GM12878 (cell line): ENCODE measurements around the gene TGM5. TPM values are rescaled to one million over a fixed set of nuclear protein-coding genes. Genes with fewer than 3 reads are reported as not detected.

ENCODE experiments used
- BACH1 ChIP-seq: fragments of 450-650 bp; IDR thresholded peaks from 2 replicates; pipeline ENCODE4 v1.6.1; 2017; ENCODE audit warnings: mild to moderate bottlenecking, borderline replicate concordance
- CBX3 ChIP-seq: fragments of 200-600 bp; sonication (generic); IDR thresholded peaks from 2 replicates; pipeline ENCODE4 v1.6.1; 2016; ENCODE audit warnings: low read depth, borderline replicate concordance
- CBX5 ChIP-seq: sonication (generic); IDR thresholded peaks from 2 replicates; pipeline ENCODE4 v1.6.1; 2016; ENCODE audit warnings: low read depth, moderate library complexity, mild to moderate bottlenecking, inconsistent platforms
- HCFC1 ChIP-seq: fragments of 150-350 bp; IDR thresholded peaks from 2 replicates; pipeline ENCODE4 v1.6.1; 2014; ENCODE audit warnings: low read length
- HDGF ChIP-seq: fragments of 450-650 bp; IDR thresholded peaks from 2 replicates; pipeline ENCODE4 v1.6.1; 2016; ENCODE audit warnings: antibody characterized with exemption
- IKZF1 ChIP-seq: fragments of 450-650 bp; conservative IDR thresholded peaks from 2 replicates; pipeline ENCODE4 v1.6.1; 2017; ENCODE audit warnings: antibody characterized with exemption, mild to moderate bottlenecking
- IRF4 ChIP-seq: IDR thresholded peaks from 2 replicates; pipeline ENCODE4 v1.6.1; 2011; ENCODE audit warnings: low read depth, low read length
- JUNB ChIP-seq: IDR thresholded peaks from 2 replicates; pipeline ENCODE4 v1.6.1; 2016; ENCODE audit warnings: antibody characterized with exemption, mild to moderate bottlenecking
- MYC ChIP-seq: IDR thresholded peaks from 2 replicates; pipeline ENCODE4 v1.6.1; 2011; ENCODE audit warnings: mild to moderate bottlenecking, low read length, moderate library complexity, inconsistent platforms; ENCODE audit not compliant: insufficient read depth, insufficient replicate concordance, insufficient read length, severe bottlenecking
- NBN ChIP-seq: fragments of 450-650 bp; IDR thresholded peaks from 2 replicates; pipeline ENCODE4 v1.6.1; 2016
- NFIC ChIP-seq: IDR thresholded peaks from 2 replicates; pipeline ENCODE4 v1.6.1; 2012; ENCODE audit warnings: low read depth, mild to moderate bottlenecking, inconsistent platforms, low read length, moderate library complexity
- NRF1 ChIP-seq: conservative IDR thresholded peaks from 2 replicates; pipeline ENCODE4 v1.6.1; 2011; ENCODE audit warnings: mild to moderate bottlenecking, low read depth, low read length, improper control_type of control experiment
- PAX5 ChIP-seq: IDR thresholded peaks from 2 replicates; pipeline ENCODE4 v1.6.1; 2011; ENCODE audit warnings: low read depth, low read length, borderline replicate concordance
- RCOR1 ChIP-seq: conservative IDR thresholded peaks from 2 replicates; pipeline ENCODE4 v1.6.1; 2012; ENCODE audit warnings: low read depth, low read length, improper control_type of control experiment
- SIN3A ChIP-seq: IDR thresholded peaks from 2 replicates; pipeline ENCODE4 v1.6.1; 2012; ENCODE audit warnings: low read depth, low read length, improper control_type of control experiment
- SUZ12 ChIP-seq: fragments of 200-600 bp; sonication (generic); IDR thresholded peaks from one replicate; pipeline ENCODE4 v1.6.1; 2018; ENCODE audit warnings: antibody characterized with exemption, mild to moderate bottlenecking; ENCODE audit not compliant: unreplicated experiment
- TCF7 ChIP-seq: IDR thresholded peaks from 2 replicates; pipeline ENCODE4 v1.6.1; 2014; ENCODE audit warnings: antibody characterized with exemption, borderline replicate concordance
- ZSCAN29 ChIP-seq: fragments of 450-650 bp; IDR thresholded peaks from 2 replicates; pipeline ENCODE4 v1.6.1; 2017; ENCODE audit warnings: mild to moderate bottlenecking, moderate library complexity
- polyA plus RNA-seq, 11 experiments: library from polyadenylated mRNA; depleted of rRNA in 4 of 11; unstranded in 6 of 11; stranded (reverse) in 5 of 11; fragments of >200 nt; fragmentation: Nextera tagmentation in 4 of 11; fragmentation: Illumina TruSeq in 1 of 11; extraction: Ambion mirVana in 4 of 11; extraction: Trizol in 1 of 11; gene quantifications; 1 replicate in 1 of 11; 2 replicates in 10 of 11; pipeline versions ENCODE4 v1.2.1 to v1.2.3, GENCODE V29; 2011 to 2016; ENCODE audit warnings: inconsistent platforms in 2 of 11, missing spikeins in 2 of 11, low read depth in 1 of 11
- total RNA-seq, 4 experiments: library from RNA; depleted of rRNA in 3 of 4; stranded (reverse); fragments of >200 nt in 3 of 4; fragmentation: Illumina TruSeq in 1 of 4; extraction: Trizol in 1 of 4; gene quantifications; 2 replicates each; pipeline versions ENCODE4 v1.2.1 to v1.2.3, GENCODE V29; 2013 to 2021
- TF ChIP-seq, protein P1 (sequence below): IDR thresholded peaks from 2 replicates; pipeline ENCODE4 v1.6.1; 2012; ENCODE audit warnings: improper control_type of control experiment, low read depth, low read length; ENCODE audit not compliant: insufficient replicate concordance
- TF ChIP-seq, protein P2 (sequence below): fragments of 450-650 bp; IDR thresholded peaks from 2 replicates; pipeline ENCODE4 v1.6.1; 2018; ENCODE audit warnings: mild to moderate bottlenecking, low read depth, moderate library complexity; ENCODE audit not compliant: partially characterized antibody
- TF ChIP-seq, protein P3 (sequence below): IDR thresholded peaks from 2 replicates; pipeline ENCODE4 v1.6.1; 2011; ENCODE audit warnings: low read depth, mild to moderate bottlenecking, low read length, moderate library complexity, borderline replicate concordance; ENCODE audit errors: extremely low read depth
- TF ChIP-seq, protein P4 (sequence below): IDR thresholded peaks from 2 replicates; pipeline ENCODE4 v1.6.1; 2012; ENCODE audit warnings: low read depth, low read length, improper control_type of control experiment

TGM5 gene
- total and polyA plus RNA-seq, 10 of the 15 experiments (the other 5 are each of a cell fraction or from before 2014, with no cell fraction given) = 4.4 to 27.1 (median 5.6) TPM

DNA sequence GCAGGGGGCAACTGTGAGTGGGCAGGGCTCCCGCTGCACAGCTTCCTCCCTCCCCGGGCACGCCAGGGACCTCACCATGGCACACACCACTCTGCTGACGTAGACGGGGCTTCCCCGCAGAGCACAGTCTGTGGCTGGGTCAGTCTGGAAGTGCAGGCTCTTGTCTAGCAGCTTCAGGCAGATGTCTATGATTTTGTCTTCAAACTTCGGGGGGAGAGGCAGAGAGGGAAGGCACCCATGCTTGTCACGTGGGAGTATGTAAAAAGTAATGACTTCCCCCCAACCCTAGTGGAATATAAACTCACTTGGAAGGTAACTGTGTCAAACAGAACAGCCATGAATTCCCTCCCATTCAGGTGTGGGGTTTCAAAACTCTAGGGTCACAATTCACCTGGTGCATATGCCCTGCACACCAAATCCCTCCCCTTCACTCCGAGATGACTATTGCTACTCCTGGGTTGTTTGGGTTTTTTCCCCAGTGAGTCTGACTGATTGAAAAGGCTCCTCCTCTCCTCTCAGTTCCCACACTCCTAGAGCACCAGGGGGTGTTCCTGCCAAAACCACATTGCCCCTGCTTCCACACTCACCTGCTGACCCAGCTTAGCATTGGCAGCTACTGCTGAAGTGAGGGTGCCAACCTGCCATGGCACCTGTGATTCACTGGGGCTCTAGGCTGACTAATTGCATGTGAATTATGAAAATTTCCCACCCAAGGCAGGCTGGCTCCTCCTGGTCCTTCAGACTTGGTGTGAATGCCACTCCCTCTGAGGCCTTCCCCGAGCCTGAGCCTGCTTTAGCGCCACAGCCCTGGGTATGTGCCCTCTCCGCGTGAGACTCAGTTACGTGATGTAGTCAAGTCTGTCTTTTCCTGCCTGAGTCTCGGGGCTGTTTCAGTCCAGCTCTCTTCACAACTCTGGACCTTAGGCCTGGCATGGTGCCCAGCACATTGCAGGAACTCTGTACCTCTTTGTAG lies 13.0 kb downstream of the TGM5 start (continued):
- TF ChIP-seq, protein P1, sequence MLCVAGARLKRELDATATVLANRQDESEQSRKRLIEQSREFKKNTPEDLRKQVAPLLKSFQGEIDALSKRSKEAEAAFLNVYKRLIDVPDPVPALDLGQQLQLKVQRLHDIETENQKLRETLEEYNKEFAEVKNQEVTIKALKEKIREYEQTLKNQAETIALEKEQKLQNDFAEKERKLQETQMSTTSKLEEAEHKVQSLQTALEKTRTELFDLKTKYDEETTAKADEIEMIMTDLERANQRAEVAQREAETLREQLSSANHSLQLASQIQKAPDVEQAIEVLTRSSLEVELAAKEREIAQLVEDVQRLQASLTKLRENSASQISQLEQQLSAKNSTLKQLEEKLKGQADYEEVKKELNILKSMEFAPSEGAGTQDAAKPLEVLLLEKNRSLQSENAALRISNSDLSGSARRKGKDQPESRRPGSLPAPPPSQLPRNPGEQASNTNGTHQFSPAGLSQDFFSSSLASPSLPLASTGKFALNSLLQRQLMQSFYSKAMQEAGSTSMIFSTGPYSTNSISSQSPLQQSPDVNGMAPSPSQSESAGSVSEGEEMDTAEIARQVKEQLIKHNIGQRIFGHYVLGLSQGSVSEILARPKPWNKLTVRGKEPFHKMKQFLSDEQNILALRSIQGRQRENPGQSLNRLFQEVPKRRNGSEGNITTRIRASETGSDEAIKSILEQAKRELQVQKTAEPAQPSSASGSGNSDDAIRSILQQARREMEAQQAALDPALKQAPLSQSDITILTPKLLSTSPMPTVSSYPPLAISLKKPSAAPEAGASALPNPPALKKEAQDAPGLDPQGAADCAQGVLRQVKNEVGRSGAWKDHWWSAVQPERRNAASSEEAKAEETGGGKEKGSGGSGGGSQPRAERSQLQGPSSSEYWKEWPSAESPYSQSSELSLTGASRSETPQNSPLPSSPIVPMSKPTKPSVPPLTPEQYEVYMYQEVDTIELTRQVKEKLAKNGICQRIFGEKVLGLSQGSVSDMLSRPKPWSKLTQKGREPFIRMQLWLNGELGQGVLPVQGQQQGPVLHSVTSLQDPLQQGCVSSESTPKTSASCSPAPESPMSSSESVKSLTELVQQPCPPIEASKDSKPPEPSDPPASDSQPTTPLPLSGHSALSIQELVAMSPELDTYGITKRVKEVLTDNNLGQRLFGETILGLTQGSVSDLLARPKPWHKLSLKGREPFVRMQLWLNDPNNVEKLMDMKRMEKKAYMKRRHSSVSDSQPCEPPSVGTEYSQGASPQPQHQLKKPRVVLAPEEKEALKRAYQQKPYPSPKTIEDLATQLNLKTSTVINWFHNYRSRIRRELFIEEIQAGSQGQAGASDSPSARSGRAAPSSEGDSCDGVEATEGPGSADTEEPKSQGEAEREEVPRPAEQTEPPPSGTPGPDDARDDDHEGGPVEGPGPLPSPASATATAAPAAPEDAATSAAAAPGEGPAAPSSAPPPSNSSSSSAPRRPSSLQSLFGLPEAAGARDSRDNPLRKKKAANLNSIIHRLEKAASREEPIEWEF = peak; percentile 81
- no peak for TF ChIP-seq RCOR1
- TF ChIP-seq, protein P2, sequence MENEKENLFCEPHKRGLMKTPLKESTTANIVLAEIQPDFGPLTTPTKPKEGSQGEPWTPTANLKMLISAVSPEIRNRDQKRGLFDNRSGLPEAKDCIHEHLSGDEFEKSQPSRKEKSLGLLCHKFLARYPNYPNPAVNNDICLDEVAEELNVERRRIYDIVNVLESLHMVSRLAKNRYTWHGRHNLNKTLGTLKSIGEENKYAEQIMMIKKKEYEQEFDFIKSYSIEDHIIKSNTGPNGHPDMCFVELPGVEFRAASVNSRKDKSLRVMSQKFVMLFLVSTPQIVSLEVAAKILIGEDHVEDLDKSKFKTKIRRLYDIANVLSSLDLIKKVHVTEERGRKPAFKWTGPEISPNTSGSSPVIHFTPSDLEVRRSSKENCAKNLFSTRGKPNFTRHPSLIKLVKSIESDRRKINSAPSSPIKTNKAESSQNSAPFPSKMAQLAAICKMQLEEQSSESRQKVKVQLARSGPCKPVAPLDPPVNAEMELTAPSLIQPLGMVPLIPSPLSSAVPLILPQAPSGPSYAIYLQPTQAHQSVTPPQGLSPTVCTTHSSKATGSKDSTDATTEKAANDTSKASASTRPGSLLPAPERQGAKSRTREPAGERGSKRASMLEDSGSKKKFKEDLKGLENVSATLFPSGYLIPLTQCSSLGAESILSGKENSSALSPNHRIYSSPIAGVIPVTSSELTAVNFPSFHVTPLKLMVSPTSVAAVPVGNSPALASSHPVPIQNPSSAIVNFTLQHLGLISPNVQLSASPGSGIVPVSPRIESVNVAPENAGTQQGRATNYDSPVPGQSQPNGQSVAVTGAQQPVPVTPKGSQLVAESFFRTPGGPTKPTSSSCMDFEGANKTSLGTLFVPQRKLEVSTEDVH = no peak
- TF ChIP-seq, protein P3, sequence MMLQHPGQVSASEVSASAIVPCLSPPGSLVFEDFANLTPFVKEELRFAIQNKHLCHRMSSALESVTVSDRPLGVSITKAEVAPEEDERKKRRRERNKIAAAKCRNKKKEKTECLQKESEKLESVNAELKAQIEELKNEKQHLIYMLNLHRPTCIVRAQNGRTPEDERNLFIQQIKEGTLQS = no peak
- TF ChIP-seq NBN = peak; percentile 84
- no peak for TF ChIP-seq NRF1
- TF ChIP-seq SUZ12 = no peak
- 0 out of 2 replicates have a peak, but pooled peaks have one; percentile 12 for TF ChIP-seq ZSCAN29
- TF ChIP-seq PAX5 = peak; percentile 11; the same call in 1 of the 2 replicates
- TF ChIP-seq HDGF = peak; percentile 90; the same call in 1 of the 2 replicates
- no peak for TF ChIP-seq MYC
- peak; percentile 38; the same call in 1 of the 2 replicates for TF ChIP-seq NFIC
- no peak for TF ChIP-seq TCF7
- TF ChIP-seq CBX5 = no peak
- TF ChIP-seq IRF4 = peak; percentile 32; the same call in 1 of the 2 replicates
- no peak for TF ChIP-seq SIN3A
- TF ChIP-seq JUNB = no peak
- peak; percentile 51; the same call in 1 of the 2 replicates for TF ChIP-seq BACH1
- TF ChIP-seq CBX3 = no peak
- TF ChIP-seq, protein P4, sequence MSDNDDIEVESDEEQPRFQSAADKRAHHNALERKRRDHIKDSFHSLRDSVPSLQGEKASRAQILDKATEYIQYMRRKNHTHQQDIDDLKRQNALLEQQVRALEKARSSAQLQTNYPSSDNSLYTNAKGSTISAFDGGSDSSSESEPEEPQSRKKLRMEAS = peak; percentile 75; the same call in 1 of the 2 replicates
- TF ChIP-seq IKZF1 = peak; percentile 92
- no peak for TF ChIP-seq HCFC1
